ENCODE measurements around the gene NEURL1.
"Not testable (repeated sequence)": the region's sequence is repeated elsewhere in the genome, so short reads cannot be mapped to it uniquely, and the experiment has no call there.

The NEURL1 gene

GRCh38 chr10:103605359-103606096, 112.0 kb downstream of the NEURL1 start:
- no peak for DNase-seq (ENCODE audit: low read depth in 3 of 3)

- not testable (repeated sequence) for DNase-seq (ENCODE audit: low read depth in 3 of 3)
Measured at GRCh38 chr10:103606097-103606438, 112.6 kb downstream of the NEURL1 start.

- DNase-seq (ENCODE audit: low read depth in 3 of 3): not testable (repeated sequence)
Measured at GRCh38 chr10:103607051-103607450, 113.5 kb downstream of the NEURL1 start.

GRCh38 chr10:103608056-103608455, 114.6 kb downstream of the NEURL1 start:
- not testable (repeated sequence) for DNase-seq (ENCODE audit: low read depth in 3 of 3)

DNA sequence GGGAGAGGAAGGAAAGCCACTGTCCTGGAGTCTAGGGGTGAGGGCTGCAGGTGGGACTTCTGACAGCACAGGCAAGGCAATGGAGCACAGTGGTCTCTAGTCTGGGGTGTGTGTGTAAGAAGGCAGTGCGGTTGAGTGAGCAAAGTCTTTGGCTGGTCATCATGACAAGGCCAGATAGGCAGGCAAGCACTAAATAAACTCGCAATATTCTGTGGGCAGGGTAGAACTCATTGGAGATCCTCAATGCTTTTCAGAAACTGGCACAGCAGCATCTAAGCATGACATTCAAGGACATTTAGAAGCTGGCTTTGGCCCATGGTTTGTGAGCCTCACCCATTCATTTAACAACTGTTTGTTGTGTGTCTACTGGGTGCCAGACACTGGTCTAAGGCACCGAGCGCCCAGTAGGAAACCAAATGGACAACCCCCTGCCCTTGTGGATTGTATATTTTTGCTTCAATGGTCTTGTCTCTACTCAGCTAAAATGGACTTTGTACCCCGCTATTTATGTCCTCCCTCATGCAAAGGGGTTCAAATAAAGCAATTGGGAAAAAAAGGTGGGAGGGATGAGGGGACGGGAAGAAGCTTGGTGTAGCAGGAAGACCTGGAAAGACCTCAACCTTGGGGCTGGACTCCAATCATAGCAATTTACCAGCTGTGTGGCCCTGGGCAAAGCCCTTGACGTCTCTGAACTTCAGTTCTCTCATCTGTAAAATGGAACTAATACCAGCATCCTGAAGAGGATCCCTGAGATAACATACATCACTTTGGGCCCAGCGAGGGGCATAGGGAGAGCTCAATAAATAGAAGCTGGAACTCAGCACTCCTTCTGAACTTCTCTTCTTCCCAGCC, 116.0 kb downstream of the NEURL1 start:
- DNase-seq (ENCODE audit: low read depth in 3 of 3): no peak

- no peak for DNase-seq (ENCODE audit: low read depth in 3 of 3)
Measured at GRCh38 chr10:103610083-103610472, 116.6 kb downstream of the NEURL1 start.

GRCh38 chr10:103610921-103611511, 117.5 kb downstream of the NEURL1 start:
- DNase-seq (ENCODE audit: low read depth in 3 of 3): no peak

GRCh38 chr10:103612462-103613365, 119.2 kb downstream of the NEURL1 start:
- DNase-seq (ENCODE audit: low read depth in 3 of 3): no peak

DNA sequence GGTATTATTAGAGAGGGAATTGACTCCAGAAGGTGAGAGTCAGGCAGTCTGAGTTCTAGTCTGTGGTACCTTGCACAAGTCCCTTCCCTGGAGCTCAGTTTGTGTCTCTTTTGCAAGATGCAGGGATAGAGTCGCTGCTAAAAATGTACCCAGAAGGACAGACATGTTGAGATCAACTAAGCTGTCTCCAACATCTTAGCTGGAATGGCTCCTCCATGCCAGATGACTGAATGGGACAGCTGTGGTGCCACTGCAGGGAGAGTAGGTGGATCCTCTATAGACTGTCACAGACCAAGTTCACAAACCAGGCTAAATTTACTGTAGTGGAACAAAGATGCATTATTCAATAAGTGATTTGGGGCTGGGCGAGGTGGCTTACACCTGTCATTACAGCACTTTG, 120.1 kb downstream of the NEURL1 start:
- no peak for DNase-seq (ENCODE audit: low read depth in 3 of 3)

DNA sequence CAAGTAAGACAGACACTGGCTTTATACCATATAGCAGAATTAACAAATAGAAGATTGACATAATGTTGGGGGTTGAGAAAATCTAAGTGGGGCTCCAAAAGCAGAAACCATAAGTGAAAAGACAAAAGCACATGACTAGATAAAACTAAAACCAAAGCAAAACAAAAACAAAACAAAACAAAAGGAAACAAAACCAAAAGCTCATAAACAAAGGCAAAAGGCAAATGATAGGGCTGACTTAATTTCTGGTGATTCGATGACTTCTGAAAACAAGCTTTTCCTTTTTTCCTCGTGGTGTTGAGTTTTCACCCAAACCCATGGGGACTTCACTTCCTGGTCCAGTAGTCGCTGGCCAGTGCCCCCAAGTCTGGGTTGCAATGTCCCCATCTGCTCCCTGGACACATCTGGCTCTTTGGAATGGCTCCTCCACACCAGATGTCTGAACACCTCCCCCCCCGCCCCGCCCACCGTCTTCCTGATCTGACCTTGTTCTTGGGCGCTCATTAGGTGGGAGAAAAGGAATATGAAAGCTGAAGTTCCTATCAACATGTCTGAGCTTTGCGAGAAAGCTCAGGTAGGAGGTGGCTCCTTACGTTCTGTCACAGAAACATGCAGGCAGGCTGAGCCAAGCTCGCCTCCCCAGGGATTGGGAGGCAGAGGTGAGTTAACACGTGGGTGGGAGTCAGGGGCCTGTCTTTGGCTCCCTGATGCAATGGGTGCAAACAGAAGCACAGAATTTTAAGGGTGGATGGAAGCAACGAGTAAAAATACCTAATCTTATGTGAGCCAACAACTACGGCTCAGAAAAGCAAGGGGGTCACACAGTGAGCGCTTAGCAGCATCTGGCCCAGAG, 121.0 kb downstream of the NEURL1 start:
- no peak for DNase-seq (ENCODE audit: low read depth in 3 of 3)

DNA sequence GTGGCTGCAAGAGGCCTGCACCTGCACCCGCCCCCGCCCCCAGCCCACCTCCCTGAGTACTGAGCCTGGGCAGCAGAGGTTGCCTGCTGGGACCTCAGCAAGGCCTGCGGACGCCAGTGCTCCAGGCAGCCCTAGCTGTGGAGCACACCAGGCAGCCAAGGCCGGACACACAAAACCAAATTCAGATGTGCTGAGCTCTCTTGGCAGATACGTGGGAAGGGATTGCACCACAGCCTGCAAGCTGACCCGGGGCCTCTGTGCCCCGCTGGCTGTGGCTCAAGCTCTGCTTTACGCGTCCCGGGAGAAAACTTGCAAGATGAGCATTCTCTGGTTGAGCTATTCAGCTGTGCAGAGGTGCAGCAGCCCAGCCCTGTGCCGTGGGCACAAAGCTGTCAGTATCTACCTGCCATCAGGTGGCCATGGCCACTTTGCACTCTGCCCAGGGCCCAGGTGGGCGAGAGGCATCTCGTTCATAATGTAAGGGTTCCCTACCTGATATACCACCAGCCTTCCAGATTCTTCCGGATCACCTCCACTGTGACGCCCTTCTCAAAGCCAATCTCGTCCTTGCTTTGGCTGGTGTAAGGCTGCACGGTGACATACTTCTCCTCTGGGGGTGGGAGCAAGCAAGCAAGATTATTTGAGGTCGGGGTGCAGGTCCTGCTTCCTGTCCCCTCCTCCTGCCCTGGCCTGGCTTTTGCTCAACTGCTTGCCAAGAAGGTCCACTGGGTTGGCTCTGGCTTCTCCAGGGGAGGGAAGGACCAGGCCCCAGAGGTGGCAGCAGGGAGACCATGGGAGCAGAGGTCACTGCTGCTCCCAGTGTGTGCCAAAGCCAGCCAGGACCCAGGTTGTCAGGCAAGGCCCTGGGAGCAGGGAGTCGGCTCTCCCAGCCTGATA, 123.4 kb downstream of the NEURL1 start:
- DNase-seq (ENCODE audit: low read depth in 3 of 3): no peak

DNA sequence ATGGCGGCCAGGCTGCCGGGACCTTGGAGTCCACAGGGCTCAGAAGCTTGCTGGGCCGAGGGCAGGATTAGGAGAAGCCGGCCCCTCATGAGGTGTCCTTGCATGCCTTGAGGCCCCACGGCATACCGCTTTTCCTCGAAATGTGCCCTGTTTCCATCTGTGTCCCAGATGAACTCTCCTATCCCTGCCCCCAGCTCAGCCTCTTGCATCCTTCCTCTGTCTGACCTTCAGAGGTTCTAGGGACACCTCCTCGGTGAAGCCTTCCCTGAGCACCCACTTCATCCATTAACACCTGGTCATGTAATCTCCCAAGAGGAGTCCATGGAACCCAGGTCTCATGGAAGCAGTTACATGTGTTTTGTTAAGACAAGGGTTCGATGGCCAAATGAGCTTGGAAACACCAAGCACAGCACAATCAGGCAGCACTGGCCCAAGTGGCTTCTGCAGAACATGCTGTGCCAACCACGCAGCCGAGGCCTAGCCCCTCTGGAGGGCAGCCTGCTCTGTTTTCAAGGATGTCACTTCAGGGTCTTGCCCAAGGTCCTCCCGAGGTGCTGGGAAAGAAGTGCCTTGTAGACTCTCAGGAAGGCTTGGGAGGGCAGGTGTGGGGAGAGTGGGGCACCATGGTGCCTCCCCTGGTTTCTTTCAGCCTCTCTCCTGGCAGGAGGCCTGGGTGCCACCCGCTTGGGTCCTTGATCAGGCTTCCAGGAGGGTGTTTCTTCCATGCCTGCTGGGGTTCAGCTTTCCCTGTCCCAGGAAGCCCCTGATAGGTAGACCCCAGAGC, 124.3 kb downstream of the NEURL1 start:
- DNase-seq (ENCODE audit: low read depth in 3 of 3): no peak

GRCh38 chr10:103618575-103619423, 125.3 kb downstream of the NEURL1 start:
- no peak for DNase-seq (ENCODE audit: low read depth in 3 of 3)

- DNase-seq (ENCODE audit: low read depth in 3 of 3): no peak
Measured at GRCh38 chr10:103619424-103620351, 126.2 kb downstream of the NEURL1 start.

DNA sequence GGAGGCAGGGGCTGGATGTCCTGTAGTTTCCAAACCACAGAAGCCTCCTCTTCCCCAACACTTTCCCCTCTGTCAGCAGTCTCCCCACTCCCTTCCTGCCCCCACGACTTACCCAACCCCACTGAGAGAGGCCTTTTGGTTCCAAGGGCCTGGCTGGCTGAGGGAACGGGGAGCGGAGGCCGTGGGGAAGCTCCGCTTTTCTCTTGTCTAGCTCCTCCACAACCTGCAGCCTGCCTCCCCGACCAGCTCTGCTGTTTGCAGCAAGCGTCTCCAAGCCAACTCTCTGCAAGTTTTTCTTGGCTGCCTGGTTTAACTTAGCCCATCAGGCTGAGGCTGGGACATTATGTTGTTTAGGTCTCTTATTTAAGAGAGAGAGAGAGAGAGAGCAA, 126.8 kb downstream of the NEURL1 start:
- DNase-seq (ENCODE audit: low read depth in 3 of 3): no peak

DNA sequence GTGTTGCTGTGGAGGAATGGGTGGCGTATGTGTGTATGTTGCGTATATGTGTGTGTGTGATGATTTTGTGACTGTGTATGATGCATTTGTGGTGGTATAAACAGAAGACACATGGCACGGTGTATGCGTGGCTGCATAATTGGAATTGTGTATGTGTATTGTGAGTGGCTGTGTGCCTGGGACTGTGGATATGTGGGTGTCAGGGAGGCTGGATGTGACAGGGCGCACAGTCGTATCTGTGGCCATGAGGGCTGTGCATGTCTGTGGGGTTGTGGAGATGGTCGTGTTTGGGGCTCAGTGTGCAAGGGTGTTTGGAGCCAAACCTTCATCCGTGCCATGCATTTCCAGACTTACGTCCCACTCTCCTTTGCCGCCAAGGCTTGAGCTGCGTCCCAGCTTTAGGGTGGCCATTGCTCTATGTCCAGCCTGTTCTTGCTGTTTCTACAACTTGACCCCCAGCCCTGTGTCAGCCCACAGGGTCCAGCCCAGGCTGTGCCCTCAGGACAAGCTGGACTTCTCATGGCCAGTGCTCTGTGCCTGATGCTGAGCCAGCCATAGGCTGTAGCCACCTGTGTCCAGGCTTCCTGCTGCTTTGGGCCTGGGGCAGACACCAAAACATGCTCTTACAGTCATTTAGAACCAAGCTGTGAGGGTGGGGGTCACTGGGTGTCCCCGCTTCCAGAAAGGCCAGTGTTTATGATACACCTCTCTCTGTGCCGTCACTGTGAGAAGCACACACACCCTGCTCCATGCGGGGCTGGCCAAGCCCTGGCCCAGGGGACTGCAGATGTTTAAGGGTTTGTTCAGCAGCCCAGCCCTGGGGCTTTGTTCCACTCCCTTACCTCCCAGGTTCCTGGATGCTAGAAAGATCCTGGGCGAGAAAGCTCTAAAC, 127.6 kb downstream of the NEURL1 start:
- no peak for DNase-seq (ENCODE audit: low read depth in 3 of 3)

All from stimulated activated CD4-positive, alpha-beta T cell treated with anti-CD3 and anti-CD28 coated beads, TNF-alpha, amount 100 ng/mL, for 4 hours (primary cell).